WTC11 (cell line): ENCODE results near the gene CORO1C.

Experiments used
- ZNF121 ChIP-seq: sonication (generic); formaldehyde crosslinking; IDR thresholded peaks from 2 replicates; pipeline ENCODE4 v1.8.0; 2023; ENCODE audit warnings: missing genetic modification reagents
- TF ChIP-seq, protein P1 (sequence below): fragments of 200-600 bp; IDR thresholded peaks from 2 replicates; pipeline ENCODE4 v1.8.0; 2022; ENCODE audit warnings: antibody characterized with exemption
- TF ChIP-seq, protein P2 (sequence below): sonication (generic); formaldehyde crosslinking; IDR thresholded peaks from 2 replicates; pipeline ENCODE4 v1.8.1; 2023; ENCODE audit warnings: mild to moderate bottlenecking, missing genetic modification reagents, moderate library complexity
- TF ChIP-seq, protein P3 (sequence below): sonication (generic); formaldehyde crosslinking; IDR thresholded peaks from 2 replicates; pipeline ENCODE4 v1.8.1; 2022; ENCODE audit warnings: mild to moderate bottlenecking, missing genetic modification reagents, moderate library complexity, borderline replicate concordance
- TF ChIP-seq, protein P4 (sequence below): sonication (generic); formaldehyde crosslinking; IDR thresholded peaks from 2 replicates; pipeline ENCODE4 v1.8.0; 2022; ENCODE audit warnings: mild to moderate bottlenecking, missing genetic modification reagents

DNA sequence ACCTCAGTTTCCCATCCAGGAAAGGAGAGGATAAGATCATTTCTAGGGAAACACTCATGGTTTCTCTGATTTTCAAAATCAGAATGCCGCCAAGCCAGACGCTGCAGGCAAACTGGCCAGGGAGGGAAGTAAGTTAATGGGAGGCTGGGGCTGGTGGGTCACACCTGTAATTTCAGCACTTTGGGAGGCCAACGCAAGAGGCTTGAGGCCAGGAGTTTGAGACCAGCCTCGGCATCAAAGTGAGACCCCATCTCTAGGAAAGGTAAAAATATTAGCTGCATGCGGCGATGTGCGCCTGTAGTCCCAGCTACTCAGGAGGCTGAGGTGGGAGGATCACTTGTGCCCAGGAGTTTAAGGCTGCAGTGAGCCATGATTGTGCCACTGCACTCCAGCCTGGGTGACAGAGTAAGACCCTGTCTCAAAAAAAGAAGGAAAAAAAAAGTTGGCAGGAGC, 98.2 kb downstream of the CORO1C start:
- TF ChIP-seq, protein P1, sequence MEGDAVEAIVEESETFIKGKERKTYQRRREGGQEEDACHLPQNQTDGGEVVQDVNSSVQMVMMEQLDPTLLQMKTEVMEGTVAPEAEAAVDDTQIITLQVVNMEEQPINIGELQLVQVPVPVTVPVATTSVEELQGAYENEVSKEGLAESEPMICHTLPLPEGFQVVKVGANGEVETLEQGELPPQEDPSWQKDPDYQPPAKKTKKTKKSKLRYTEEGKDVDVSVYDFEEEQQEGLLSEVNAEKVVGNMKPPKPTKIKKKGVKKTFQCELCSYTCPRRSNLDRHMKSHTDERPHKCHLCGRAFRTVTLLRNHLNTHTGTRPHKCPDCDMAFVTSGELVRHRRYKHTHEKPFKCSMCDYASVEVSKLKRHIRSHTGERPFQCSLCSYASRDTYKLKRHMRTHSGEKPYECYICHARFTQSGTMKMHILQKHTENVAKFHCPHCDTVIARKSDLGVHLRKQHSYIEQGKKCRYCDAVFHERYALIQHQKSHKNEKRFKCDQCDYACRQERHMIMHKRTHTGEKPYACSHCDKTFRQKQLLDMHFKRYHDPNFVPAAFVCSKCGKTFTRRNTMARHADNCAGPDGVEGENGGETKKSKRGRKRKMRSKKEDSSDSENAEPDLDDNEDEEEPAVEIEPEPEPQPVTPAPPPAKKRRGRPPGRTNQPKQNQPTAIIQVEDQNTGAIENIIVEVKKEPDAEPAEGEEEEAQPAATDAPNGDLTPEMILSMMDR, result no peak
- TF ChIP-seq, protein P2, sequence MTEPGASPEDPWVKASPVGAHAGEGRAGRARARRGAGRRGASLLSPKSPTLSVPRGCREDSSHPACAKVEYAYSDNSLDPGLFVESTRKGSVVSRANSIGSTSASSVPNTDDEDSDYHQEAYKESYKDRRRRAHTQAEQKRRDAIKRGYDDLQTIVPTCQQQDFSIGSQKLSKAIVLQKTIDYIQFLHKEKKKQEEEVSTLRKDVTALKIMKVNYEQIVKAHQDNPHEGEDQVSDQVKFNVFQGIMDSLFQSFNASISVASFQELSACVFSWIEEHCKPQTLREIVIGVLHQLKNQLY (CRISPR knock-in tag), result no peak
- TF ChIP-seq, protein P3, sequence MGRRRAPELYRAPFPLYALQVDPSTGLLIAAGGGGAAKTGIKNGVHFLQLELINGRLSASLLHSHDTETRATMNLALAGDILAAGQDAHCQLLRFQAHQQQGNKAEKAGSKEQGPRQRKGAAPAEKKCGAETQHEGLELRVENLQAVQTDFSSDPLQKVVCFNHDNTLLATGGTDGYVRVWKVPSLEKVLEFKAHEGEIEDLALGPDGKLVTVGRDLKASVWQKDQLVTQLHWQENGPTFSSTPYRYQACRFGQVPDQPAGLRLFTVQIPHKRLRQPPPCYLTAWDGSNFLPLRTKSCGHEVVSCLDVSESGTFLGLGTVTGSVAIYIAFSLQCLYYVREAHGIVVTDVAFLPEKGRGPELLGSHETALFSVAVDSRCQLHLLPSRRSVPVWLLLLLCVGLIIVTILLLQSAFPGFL (CRISPR knock-in tag), result no peak
- TF ChIP-seq, protein P4, sequence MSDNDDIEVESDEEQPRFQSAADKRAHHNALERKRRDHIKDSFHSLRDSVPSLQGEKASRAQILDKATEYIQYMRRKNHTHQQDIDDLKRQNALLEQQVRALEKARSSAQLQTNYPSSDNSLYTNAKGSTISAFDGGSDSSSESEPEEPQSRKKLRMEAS, result no peak
- no peak for TF ChIP-seq ZNF121 (CRISPR knock-in tag)
